ENCODE data around the gene ALOX15.
"Not testable (repeated sequence)": the region's sequence is repeated elsewhere in the genome, so short reads cannot be mapped to it uniquely, and the experiment has no call there.

Gene ALOX15, protein sequence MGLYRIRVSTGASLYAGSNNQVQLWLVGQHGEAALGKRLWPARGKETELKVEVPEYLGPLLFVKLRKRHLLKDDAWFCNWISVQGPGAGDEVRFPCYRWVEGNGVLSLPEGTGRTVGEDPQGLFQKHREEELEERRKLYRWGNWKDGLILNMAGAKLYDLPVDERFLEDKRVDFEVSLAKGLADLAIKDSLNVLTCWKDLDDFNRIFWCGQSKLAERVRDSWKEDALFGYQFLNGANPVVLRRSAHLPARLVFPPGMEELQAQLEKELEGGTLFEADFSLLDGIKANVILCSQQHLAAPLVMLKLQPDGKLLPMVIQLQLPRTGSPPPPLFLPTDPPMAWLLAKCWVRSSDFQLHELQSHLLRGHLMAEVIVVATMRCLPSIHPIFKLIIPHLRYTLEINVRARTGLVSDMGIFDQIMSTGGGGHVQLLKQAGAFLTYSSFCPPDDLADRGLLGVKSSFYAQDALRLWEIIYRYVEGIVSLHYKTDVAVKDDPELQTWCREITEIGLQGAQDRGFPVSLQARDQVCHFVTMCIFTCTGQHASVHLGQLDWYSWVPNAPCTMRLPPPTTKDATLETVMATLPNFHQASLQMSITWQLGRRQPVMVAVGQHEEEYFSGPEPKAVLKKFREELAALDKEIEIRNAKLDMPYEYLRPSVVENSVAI

DNA sequence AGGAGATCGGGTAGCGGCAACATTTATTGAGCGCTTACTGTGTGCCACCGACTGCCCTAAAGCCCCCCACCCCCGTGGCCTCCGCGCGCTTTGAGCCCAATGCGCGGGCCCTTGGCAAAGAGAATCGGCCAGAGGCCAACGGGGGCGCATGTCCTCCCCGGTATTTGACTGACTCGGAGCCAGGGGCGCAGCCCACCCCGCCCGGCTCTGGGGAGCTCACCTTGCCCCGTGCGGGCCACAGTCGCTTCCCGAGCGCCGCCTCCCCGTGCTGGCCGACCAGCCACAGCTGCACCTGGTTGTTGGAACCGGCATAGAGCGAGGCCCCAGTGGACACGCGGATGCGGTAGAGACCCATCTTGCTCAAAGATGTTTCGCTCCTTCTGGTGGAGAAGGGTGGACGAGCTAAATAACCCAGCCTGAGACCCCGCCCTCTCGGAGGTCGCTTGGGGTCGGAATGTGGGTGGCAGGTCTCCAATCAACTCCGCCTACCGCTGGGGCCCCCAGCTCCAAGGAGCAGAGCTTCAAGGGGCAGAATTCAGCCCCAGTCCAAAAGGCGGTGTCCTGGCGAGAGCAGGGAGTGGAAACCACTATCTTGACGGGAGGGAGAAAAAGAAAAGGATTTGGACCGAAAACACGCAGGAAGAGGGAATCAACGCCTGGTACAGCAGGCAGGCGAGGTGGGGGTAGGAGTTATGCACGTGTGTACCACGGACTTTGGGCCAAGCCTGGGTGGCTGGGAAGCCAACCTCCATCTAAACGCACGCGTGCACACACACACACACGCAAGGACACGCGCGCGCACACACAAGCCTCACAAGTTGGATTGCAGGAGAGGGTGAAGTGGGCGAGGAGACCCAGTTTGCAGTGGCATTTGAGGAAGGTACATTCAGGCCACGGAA is at the start of gene ALOX15:
Gene ALOX15, minus strand, starts transcription at position 382 of the 899 bp plus-strand sequence. Its CDS starts 27 bp downstream, at position 355.
- FAIRE-seq: no peak
- no peak for DNase-seq (ENCODE audit: insufficient read length, low spot score)

DNA sequence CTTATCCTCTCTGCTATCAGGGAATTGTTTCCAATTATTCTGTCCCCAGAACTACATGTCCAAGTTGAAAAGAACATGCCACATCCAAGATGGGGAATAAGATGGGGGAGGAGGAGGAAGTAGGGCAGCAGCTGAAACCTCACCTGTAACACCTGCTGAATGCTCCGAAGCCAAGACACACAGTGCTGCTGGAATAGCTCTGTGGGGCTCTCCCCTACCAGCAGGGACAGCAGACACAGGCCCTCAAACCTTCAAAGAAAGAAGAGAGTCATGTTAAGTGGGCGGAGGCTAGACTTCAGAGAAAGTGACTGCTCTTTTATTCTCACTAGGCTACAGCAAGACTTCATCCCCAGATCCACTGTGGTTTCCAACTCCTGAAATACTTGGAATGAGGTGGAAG is 49.3 kb upstream of the ALOX15 start:
- FAIRE-seq: no peak
- no peak for DNase-seq (ENCODE audit: insufficient read length, low spot score)

GRCh38 chr17:4689872-4690271 is 48.4 kb upstream of the ALOX15 start:
- FAIRE-seq; DNase-seq (ENCODE audit: insufficient read length, low spot score): not testable (repeated sequence)

- not testable (repeated sequence) for FAIRE-seq; DNase-seq (ENCODE audit: insufficient read length, low spot score)
These were observed 42.3 kb upstream of the ALOX15 start for GRCh38 chr17:4683739-4684138.

GRCh38 chr17:4679658-4680057 is 38.2 kb upstream of the ALOX15 start:
- FAIRE-seq (no peak), DNase-seq (ENCODE audit: insufficient read length, low spot score) (no peak)

- DNase-seq (ENCODE audit: insufficient read length, low spot score) (no peak), FAIRE-seq (peak; percentile 64)
These were observed 37.1 kb upstream of the ALOX15 start for GRCh38 chr17:4678448-4679026.

- no peak for DNase-seq (ENCODE audit: insufficient read length, low spot score)
- no peak for FAIRE-seq
These were observed 35.3 kb upstream of the ALOX15 start for GRCh38 chr17:4676791-4677190.

GRCh38 chr17:4675791-4676190 is 34.3 kb upstream of the ALOX15 start:
- FAIRE-seq: no peak
- DNase-seq (ENCODE audit: insufficient read length, low spot score): no peak

- DNase-seq (ENCODE audit: insufficient read length, low spot score): no peak
- no peak for FAIRE-seq
These were observed 33.2 kb upstream of the ALOX15 start for GRCh38 chr17:4674685-4674998.

- no peak for DNase-seq (ENCODE audit: insufficient read length, low spot score)
These were observed 32.7 kb upstream of the ALOX15 start for GRCh38 chr17:4673986-4674684.

GRCh38 chr17:4673169-4673568 is 31.7 kb upstream of the ALOX15 start:
- FAIRE-seq: no peak
- no peak for DNase-seq (ENCODE audit: insufficient read length, low spot score)

More at GRCh38 chr17:4673986-4674684, 32.7 kb upstream of the ALOX15 start:
- no peak for FAIRE-seq

- no peak for FAIRE-seq
- no peak for DNase-seq (ENCODE audit: insufficient read length, low spot score)
These were observed 31.3 kb upstream of the ALOX15 start for GRCh38 chr17:4672751-4673150.

- FAIRE-seq (no peak), DNase-seq (ENCODE audit: insufficient read length, low spot score) (no peak)
These were observed 30.7 kb upstream of the ALOX15 start for GRCh38 chr17:4672055-4672630.

GRCh38 chr17:4667166-4667565 is 25.7 kb upstream of the ALOX15 start:
- DNase-seq (ENCODE audit: insufficient read length, low spot score) (no peak), FAIRE-seq (no peak)

DNA sequence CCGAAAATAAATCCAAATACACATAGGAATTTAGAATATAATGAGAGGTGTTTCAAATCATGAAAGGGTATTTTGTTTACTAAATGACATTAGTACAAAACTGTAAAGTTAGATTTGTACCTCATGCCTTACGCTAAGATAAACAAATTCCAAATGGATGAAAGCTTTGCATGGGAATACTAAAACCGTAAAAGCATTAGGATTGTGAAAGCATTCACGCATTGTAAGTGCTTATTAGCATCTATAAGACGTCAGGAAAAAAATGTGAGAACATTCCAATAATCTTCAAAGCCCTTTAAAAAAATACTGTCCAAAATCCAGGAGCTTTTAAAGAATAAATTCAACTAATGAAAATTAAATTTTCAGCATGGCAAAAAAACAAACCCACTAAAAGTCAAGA is 24.8 kb upstream of the ALOX15 start:
- FAIRE-seq (no peak), DNase-seq (ENCODE audit: insufficient read length, low spot score) (no peak)

DNA sequence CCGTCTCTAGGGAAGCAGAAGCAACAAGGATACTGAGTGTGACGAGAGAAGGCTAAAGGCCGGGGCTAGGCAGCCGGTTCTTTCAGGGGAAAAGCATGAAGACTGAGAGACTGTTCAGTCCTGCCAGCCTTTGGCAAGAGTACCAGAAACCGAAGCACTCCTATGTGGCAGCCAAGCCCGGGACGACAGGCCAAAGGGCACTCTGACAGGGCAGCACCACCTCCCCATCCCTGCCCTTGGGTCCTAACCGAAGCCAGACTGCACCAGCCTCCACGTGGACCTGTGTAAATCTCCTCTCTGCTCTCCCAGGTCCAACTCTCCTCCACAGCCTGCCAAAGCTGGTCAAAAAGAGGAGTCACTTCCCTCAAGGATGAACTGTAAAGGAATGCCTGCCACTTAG is 23.5 kb upstream of the ALOX15 start:
- DNase-seq (ENCODE audit: insufficient read length, low spot score) (no peak), FAIRE-seq (no peak)

DNA sequence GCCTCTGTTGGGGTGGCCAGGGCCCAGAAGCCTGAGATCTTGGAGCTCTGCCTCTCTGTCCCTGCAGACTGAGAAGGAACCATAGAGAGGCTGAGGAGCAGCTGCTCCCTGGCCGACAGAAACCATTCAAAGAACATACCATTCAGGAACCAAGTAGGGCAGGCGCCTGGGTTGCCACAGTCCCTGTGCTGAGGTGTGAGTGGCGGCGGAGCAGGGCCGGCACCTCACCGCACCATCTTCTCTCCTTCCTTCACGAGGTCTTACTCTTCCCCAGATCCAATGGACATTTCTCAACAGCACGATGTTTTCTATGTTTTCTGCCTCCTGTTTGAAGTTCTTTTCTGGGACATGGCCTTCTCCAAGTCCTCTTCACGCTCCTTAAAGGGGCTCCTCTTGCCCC is 22.8 kb upstream of the ALOX15 start:
- FAIRE-seq: no peak
- no peak for DNase-seq (ENCODE audit: insufficient read length, low spot score)

DNA sequence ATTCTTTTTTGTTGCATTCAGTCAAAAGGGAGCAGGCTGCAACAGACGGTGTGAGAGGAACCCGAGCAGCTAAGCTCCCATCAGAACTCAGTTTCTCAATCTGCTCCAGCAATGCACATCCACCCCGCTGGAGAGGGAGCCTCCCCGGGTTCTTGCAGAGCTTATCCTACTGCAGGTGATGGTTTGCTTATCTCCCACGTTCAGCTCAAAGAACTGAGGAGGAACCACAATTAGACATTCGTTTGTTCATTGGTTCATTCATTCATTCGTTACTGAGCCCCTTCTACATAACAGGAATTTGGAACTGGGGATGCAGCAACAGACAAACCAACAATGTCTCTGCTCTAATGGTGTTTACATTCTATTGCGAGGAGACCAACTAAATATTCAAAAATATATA is 22.2 kb upstream of the ALOX15 start:
- no peak for DNase-seq (ENCODE audit: insufficient read length, low spot score)
- no peak for FAIRE-seq

- FAIRE-seq: no peak
These were observed 17.2 kb upstream of the ALOX15 start for GRCh38 chr17:4658478-4659305.

More at GRCh38 chr17:4658478-4659305, 17.2 kb upstream of the ALOX15 start:
- peak; percentile 27 for DNase-seq (ENCODE audit: insufficient read length, low spot score)

Measured in GM19239 (cell line).